Testis (tissue), 3 donors: ENCODE results near the gene RASAL2. TPM values are rescaled to one million over a fixed set of nuclear protein-coding genes. Genes with fewer than 3 reads are reported as not detected.

Experiments used
- DNase-seq: peaks from one replicate; pipeline ENCODE4 v3.0.0-alpha.2; 2019
- H3K27ac ChIP-seq, 2 donors: fragments of 200-600 bp; sonication (generic); one replicate each; pipeline ENCODE4 v1.5.1; 2019
- H3K27me3 ChIP-seq: fragments of 200-600 bp; sonication (generic); one replicate; pipeline ENCODE4 v1.5.1; 2019
- H3K36me3 ChIP-seq: fragments of 200-600 bp; sonication (generic); one replicate; pipeline ENCODE4 v1.5.1; 2017; ENCODE audit warnings: low read depth; ENCODE audit errors: missing control alignments
- H3K4me1 ChIP-seq: fragments of 200-600 bp; sonication (generic); one replicate; pipeline ENCODE4 v1.5.1; 2019
- H3K4me3 ChIP-seq, 2 donors: fragments of 200-600 bp; sonication (generic); one replicate each; pipeline ENCODE4 v1.5.1; 2017 to 2019
- H3K9me3 ChIP-seq: fragments of 200-600 bp; sonication (generic); one replicate; pipeline ENCODE4 v1.5.1; 2017
- CTCF ChIP-seq, 3 experiments: fragments of 450-650 bp in 2 of 3; fragments of 200-600 bp in 1 of 3; sonication (generic) in 1 of 3; IDR thresholded peaks; one replicate each; pipeline ENCODE4 v1.5.1; 2016 to 2019; ENCODE audit warnings: antibody characterized with exemption in 3 of 3, mild to moderate bottlenecking in 2 of 3, moderate library complexity in 1 of 3
- POLR2A ChIP-seq: fragments of 450-650 bp; IDR thresholded peaks from one replicate; pipeline ENCODE4 v1.6.1; 2017; ENCODE audit warnings: antibody characterized with exemption, mild to moderate bottlenecking, moderate library complexity
- WGBS, 2 donors: methylation state at CpG; one replicate each; pipeline ENCODE4 v1.1.5; 2018; 5-methylcytosine and 5-hydroxymethylcytosine counted together
- intact Hi-C: fragments of 100-400 bp; cut with DNase I; formaldehyde crosslinking; loops from one replicate; pipeline ENCODE4 v1.15.1; 2023; ENCODE audit warnings: low total_unique reads
- polyA plus RNA-seq: library from polyadenylated mRNA; stranded (reverse); fragments of 350-450 nt; fragmentation: Illumina TruSeq; extraction: RNeasy Lipid Tissue Mini Kit (QIAGEN cat#74804); gene quantifications from one replicate; pipeline ENCODE4 v1.2.3, GENCODE V29; 2014; ENCODE audit warnings: low read depth, low replicate concordance; ENCODE audit not compliant: insufficient read depth
- total RNA-seq, 2 donors: library from RNA; depleted of rRNA; stranded (reverse); fragments of >200 nt; gene quantifications; one replicate each; pipeline ENCODE4 v1.2.3, GENCODE V29; 2016

The RASAL2 gene
- total and polyA plus RNA-seq, 3 donors from 2014 or later = 25.9 to 41.7 (median 39.6) TPM

- WGBS, 2 donors = 63 to 83% methylated on average over 3 of the region's 3 CpGs
- Histone ChIP-seq H3K27me3 (no peaks in the 10 kb centered on the region), H3K4me1 (no peaks in the 10 kb centered on the region), H3K9me3 (no peaks in the 10 kb centered on the region), H3K4me3 (no peak overlapping the region), H3K36me3 (no peaks in the 10 kb centered on the region), H3K27ac (no peak overlapping the region)
- TF ChIP-seq POLR2A = no peak
- no peak for TF ChIP-seq CTCF (IDR thresholded peaks at IDR 0.05)
- no peak for DNase-seq
- intact Hi-C loops = no loop called here
These were observed 4.4 kb downstream of the RASAL2 start for GRCh38 chr1:178098262-178098661.

GRCh38 chr1:178101266-178101630 lies 7.3 kb downstream of the RASAL2 start:
- intact Hi-C loops = no loop called here
- H3K27ac ChIP-seq = no peak overlapping the region
- no peak overlapping the region for H3K4me3 ChIP-seq
- WGBS, 2 donors = 55 to 68% methylated on average over 2 of the region's 2 CpGs
- H3K9me3 ChIP-seq = no peaks in the 10 kb centered on the region
- TF ChIP-seq CTCF (IDR thresholded peaks at IDR 0.05) = no peak
- no peak for TF ChIP-seq POLR2A
- DNase-seq = no peak
- H3K4me1 ChIP-seq = no peaks in the 10 kb centered on the region
- H3K27me3 ChIP-seq = no peaks in the 10 kb centered on the region
- no peaks in the 10 kb centered on the region for H3K36me3 ChIP-seq

GRCh38 chr1:178101654-178102053 lies 7.8 kb downstream of the RASAL2 start:
- Histone ChIP-seq H3K4me1 (no peaks in the 10 kb centered on the region), H3K36me3 (no peaks in the 10 kb centered on the region), H3K9me3 (no peaks in the 10 kb centered on the region), H3K27ac (no peak overlapping the region), H3K4me3 (no peak overlapping the region), H3K27me3 (no peaks in the 10 kb centered on the region)
- WGBS, 2 donors = 43 to 44% methylated on average over 1 of the region's 1 CpG
- intact Hi-C loops = no loop called here
- DNase-seq = no peak
- TF ChIP-seq CTCF (IDR thresholded peaks at IDR 0.05) (no peak), POLR2A (no peak)

- Histone ChIP-seq H3K9me3 (no peaks in the 10 kb centered on the region), H3K27ac (no peak overlapping the region), H3K36me3 (no peaks in the 10 kb centered on the region), H3K27me3 (no peaks in the 10 kb centered on the region), H3K4me3 (no peak overlapping the region), H3K4me1 (no peaks in the 10 kb centered on the region)
- intact Hi-C loops = no loop called here
- 93 to 95% methylated on average over 4 of the region's 4 CpGs for WGBS, 2 donors
- no peak for TF ChIP-seq POLR2A
- TF ChIP-seq CTCF (IDR thresholded peaks at IDR 0.05) = no peak
- DNase-seq = no peak
These were observed 8.3 kb downstream of the RASAL2 start for GRCh38 chr1:178102218-178102617.

- Histone ChIP-seq H3K27me3 (no peaks in the 10 kb centered on the region), H3K36me3 (no peaks in the 10 kb centered on the region), H3K4me3 (no peak overlapping the region), H3K4me1 (no peaks in the 10 kb centered on the region), H3K27ac (no peak overlapping the region), H3K9me3 (no peaks in the 10 kb centered on the region)
- 76 to 97% methylated on average over 1 of the region's 1 CpG for WGBS, 2 donors
- no peak for DNase-seq
- no peak for TF ChIP-seq POLR2A
- no peak for TF ChIP-seq CTCF (IDR thresholded peaks at IDR 0.05)
- intact Hi-C loops = no loop called here
These were observed 13.9 kb downstream of the RASAL2 start for GRCh38 chr1:178107823-178108222.
